Neural cell (in vitro differentiated cells): ENCODE results near the gene ZNF613.
"Not testable (repeated sequence)": the region's sequence is repeated elsewhere in the genome, so short reads cannot be mapped to it uniquely, and the experiment has no call there.

Experiments
- CTCF ChIP-seq: fragments of 450-650 bp; IDR thresholded peaks from 2 replicates; pipeline ENCODE4 v1.5.1; 2014; ENCODE audit warnings: antibody characterized with exemption, mild to moderate bottlenecking, moderate library complexity; ENCODE audit not compliant: poor library complexity, severe bottlenecking
- EP300 ChIP-seq: fragments of 450-650 bp; conservative IDR thresholded peaks from 2 replicates; pipeline ENCODE4 v1.6.1; 2014; ENCODE audit warnings: antibody characterized with exemption, mild to moderate bottlenecking, moderate library complexity; ENCODE audit not compliant: poor library complexity, severe bottlenecking
- EZH2 ChIP-seq: fragments of 200-600, 300-800 bp; shearing (Covaris generic), sonication (generic); IDR thresholded peaks from 2 replicates; pipeline ENCODE4 v1.6.1; 2014; ENCODE audit warnings: antibody characterized with exemption, low read length, borderline replicate concordance, mild to moderate bottlenecking; ENCODE audit not compliant: insufficient read depth, poor library complexity, severe bottlenecking
- POLR2AphosphoS5 ChIP-seq: IDR thresholded peaks from 2 replicates; pipeline ENCODE4 v1.6.1; 2012
- RAD21 ChIP-seq: fragments of 450-650 bp; conservative IDR thresholded peaks from 2 replicates; pipeline ENCODE4 v1.6.1; 2014; ENCODE audit warnings: antibody characterized with exemption, mild to moderate bottlenecking, moderate library complexity
- REST ChIP-seq: IDR thresholded peaks from 2 replicates; pipeline ENCODE4 v1.6.1; 2012; ENCODE audit warnings: borderline replicate concordance
- SMC3 ChIP-seq: fragments of 450-650 bp; conservative IDR thresholded peaks from 2 replicates; pipeline ENCODE4 v1.6.1; 2014; ENCODE audit warnings: antibody characterized with exemption, mild to moderate bottlenecking, moderate library complexity; ENCODE audit not compliant: poor library complexity
- TAF1 ChIP-seq: IDR thresholded peaks from 2 replicates; pipeline ENCODE4 v1.6.1; 2012; ENCODE audit warnings: low read depth

- not testable (repeated sequence) for TF ChIP-seq TAF1, CTCF, RAD21, EZH2, POLR2AphosphoS5, EP300, REST, SMC3
These were observed 19.3 kb upstream of the ZNF613 start for GRCh38 chr19:51907981-51908380.
